Peyer's patch (tissue), 4 donors: Measurements from ENCODE around the gene SPRY4.
A peak's percentile ranks its signal among the peaks of the same experiment; 100 is the strongest.

Experiments used
- CTCF ChIP-seq, 6 experiments: fragments of 450-650 bp in 4 of 6; fragments of 200-600 bp in 2 of 6; sonication (generic) in 1 of 6; IDR thresholded peaks; one replicate each; pipeline ENCODE4 v1.5.1; 2017 to 2019; ENCODE audit warnings: antibody characterized with exemption in 6 of 6, mild to moderate bottlenecking in 3 of 6, moderate library complexity in 1 of 6
- POLR2A ChIP-seq, 2 donors: fragments of 450-650 bp; IDR thresholded peaks; one replicate each; pipeline ENCODE4 v1.5.1; 2017; ENCODE audit warnings: antibody characterized with exemption in 2 of 2, mild to moderate bottlenecking in 2 of 2, moderate library complexity in 2 of 2

DNA sequence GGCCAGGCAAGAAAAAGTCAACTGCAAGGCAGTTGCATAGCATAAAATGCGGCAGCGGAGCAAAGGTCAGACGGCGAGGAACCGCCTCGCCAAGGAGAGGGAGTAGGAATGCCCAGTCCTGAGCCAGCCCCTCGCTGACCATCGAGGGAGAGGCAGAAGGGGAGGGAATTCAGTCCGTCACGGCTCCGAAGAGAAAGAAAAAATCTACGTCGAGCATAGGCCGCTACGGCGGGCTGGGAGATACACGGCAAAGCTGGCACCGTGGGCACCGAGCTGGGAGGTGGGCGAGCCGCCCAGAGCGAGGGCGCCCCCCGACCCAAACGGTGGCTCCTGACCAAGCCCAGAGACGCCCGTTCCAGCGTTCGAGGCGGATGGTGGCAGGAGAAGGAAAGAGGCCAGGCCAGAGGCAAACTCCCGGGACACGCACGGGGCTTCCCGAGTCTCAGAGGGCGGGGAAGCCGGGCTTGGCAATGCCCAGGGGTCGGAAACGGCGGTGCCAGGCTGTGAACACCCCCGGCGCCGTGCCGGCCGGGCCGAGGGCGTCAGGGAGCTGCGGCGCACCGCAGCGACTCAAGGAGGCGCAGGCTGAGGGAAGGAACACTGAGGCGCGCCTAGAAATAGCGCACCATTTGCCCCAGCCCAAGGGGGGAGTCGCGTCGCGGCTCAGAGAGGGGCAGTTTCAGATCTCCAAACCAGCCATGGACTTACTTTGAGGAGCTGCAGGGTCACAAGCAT lies 518 bp downstream of the SPRY4 start:
- TF ChIP-seq CTCF (IDR thresholded peaks at IDR 0.05) (peak in 2 of 6 experiments; percentile 22 to 26), POLR2A (IDR thresholded peaks at IDR 0.05) (peak; percentile 46 to 70)
